ENCODE measurements around the gene CCDC192.

GRCh38 chr5:127824126-127824525 lies 120.9 kb downstream of the CCDC192 start:
- TF ChIP-seq POLR2AphosphoS5 (IDR thresholded peaks at IDR 0.05; ENCODE audit: low read depth, low read length) (no peak), POLR2A (IDR thresholded peaks at IDR 0.05; ENCODE audit: low read depth, low read length) (no peak), TAF1 (IDR thresholded peaks at IDR 0.05; ENCODE audit: low read depth, low read length) (no peak), POU2F2 (IDR thresholded peaks at IDR 0.05; ENCODE audit: low read depth, low read length) (no peak), PAX5 (IDR thresholded peaks at IDR 0.05; ENCODE audit: insufficient read depth, low read length, severe bottlenecking) (no peak)
